Stimulated activated CD4-positive, alpha-beta T cell treated with anti-CD3 and anti-CD28 coated beads, Interleukin-1b, Interleukin-23, amount 100 ng/mL, for 48 hours (primary cell): ENCODE data around the gene TSC22D3.
"Not testable (repeated sequence)": the region's sequence is repeated elsewhere in the genome, so short reads cannot be mapped to it uniquely, and the experiment has no call there.

Experiments used
- DNase-seq: peaks from one replicate; pipeline ENCODE4 v3.0.0-alpha.2; 2020

The TSC22D3 gene

DNA sequence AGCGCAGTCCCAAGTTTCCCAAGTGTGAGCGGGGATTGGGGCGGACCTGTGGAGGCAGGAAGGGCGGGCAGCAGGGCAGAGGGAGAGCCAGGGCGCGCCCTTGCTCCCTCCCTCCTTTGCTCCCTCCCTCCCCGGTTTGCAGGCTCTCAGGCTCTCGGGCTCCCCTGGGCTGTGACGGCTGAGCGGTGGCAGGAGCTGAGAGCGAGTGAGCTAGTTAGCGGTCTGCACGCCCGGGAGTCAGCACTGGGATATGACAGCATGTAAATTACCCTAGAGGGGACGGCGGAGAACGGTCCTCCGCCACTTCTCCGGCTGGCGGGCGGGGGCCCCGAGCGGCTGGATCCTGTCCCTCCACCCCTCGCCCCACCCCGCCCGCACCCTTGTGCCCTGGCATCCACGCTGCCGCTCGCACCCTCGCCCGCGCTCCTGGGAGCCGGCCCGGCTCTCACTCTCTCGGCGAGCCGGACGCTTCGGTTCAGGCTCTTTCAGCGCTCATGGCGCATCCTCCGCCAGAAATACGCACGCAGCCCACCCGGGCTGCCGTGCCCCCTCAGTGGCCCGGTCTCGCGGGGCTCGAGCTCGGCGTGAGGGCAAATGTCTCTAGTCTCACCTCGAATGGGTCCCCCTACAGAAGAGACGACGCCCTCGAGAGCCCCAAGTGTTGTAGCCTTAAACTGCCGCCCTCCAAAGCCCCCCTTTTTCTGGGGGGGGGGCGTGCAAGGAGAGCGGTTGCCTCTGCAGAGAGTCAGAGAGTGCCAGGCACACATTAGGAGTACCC lies at the start of gene TSC22D3:
Gene TSC22D3, minus strand, starts transcription at position 54 of the 778 bp plus-strand sequence. CDS start 368 bp downstream, outside the sequence.
- peak; percentile 65 for DNase-seq

- no peak for DNase-seq
Measured at GRCh38 chrX:107823456-107823855, 47.9 kb upstream of the TSC22D3 start.

- no peak for DNase-seq
Measured at GRCh38 chrX:107823042-107823441, 47.5 kb upstream of the TSC22D3 start.

- no peak for DNase-seq
Measured at GRCh38 chrX:107818900-107819521, 43.4 kb upstream of the TSC22D3 start.

- DNase-seq, result not testable (repeated sequence)
Measured at GRCh38 chrX:107810053-107810452, 34.5 kb upstream of the TSC22D3 start.

- DNase-seq, result no peak
Measured at GRCh38 chrX:107805179-107805578, 29.6 kb upstream of the TSC22D3 start.

GRCh38 chrX:107804427-107804826 lies 28.8 kb upstream of the TSC22D3 start:
- no peak for DNase-seq

DNA sequence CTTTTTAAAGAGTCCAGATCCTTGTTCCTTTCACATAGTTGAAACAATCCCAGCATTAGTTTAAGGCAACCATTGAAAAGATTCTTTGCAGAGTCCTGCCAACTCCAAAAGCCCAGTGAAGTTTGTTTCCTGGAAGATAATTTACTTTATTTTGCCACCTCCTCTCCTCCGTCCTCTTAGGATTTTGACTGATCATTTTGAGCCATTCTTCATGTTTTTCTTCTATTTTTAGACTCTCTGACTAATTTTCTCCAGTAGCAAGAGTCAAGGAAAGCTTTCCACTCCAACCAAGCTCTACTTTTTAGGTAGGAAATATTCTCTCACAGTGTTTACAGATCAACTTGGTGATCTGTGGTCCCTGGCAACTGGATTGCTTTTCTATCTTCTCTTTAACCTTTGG lies 12.2 kb upstream of the TSC22D3 start:
- DNase-seq, result no peak

DNA sequence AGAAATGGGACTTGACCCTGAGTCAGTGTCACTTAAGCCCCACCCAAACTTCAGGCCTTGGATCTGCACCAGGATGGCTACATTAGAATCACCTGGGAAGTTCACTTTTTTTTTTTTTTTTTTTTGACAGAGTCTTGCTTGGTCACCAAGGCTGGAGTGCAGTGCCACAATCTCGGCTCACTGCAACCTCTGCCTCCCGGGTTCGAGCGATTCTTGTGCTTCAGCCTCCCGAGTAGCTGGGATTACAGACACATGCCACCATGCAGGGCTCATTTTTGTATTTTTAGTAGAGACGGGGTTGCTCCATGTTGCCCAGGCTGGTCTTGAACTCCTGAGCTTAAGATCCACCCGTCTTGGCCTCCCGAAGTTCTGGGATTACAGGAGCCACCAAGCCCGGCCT lies 4.9 kb upstream of the TSC22D3 start:
- DNase-seq, result no peak

GRCh38 chrX:107777536-107777832 lies 1.9 kb upstream of the TSC22D3 start, which contains the start of gene NCBP2L:
TSS of gene NCBP2L (plus strand) at chrX:107777733. CDS start at chrX:107794221, 16,488 bp downstream.
- no peak for DNase-seq

- peak; percentile 76 for DNase-seq
Measured at GRCh38 chrX:107776649-107777535, 1.3 kb upstream of the TSC22D3 start.

DNA sequence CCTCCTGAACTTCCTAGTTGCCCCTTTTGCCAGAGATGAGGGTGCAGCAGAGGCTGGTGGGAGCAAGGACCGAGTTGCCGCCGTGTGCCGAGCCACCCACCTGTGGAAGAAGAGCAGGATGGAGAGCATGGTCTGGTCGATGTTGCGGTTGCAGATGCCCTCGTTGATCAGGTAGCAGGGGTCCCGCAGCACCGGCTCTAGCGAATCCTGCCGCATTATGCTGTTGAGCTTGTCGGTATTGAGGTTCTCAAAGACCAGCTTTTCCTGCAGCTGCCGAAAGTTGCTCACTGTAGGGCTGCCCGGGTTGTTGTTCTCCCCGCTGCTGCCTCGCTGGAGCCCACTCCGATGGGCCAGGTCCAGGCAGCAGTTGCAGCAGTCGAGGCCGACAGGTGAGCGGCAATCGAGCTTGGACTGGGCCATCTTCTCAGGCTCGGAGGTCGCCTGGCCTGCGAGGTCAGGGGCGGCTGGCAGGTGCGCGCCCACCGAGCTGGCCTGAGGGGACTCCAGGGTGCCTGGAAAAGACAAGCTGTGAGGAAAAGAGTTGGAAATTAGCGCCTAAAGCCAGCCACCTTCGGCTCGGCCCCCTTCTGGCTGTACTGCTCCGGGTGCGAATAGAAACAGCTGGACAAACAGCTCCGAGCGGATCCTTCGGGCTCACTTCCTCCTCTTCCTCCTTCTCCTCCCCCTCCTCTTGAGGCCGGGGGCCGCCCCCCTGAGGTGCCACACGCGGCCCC lies 420 bp downstream of the TSC22D3 start:
- DNase-seq, result no peak

DNA sequence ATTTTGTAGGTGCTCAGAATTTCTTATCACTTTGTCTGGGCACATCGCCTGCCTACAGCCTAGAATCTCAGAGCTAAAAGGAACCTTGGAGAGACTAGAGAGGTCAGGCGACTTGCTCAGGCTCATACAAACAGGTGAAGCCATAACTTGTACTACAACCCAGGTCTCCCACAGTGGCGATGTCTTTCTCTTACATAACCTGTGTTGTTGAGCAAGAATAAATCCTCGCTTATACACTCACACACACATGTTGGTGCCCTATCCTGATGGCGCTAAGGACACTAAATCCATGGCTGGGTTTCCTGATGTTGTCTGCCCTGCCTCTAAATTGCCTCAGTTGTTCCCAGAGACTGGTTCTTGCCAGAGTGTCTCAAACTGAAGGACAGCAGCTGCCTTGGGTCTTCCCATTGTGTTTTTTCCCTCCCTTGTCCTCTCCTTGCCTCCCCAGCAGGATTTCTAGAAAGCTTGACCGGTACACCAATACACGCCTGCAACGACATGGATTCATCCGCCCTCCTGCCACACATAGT lies 1.6 kb downstream of the TSC22D3 start:
- DNase-seq, result no peak

DNA sequence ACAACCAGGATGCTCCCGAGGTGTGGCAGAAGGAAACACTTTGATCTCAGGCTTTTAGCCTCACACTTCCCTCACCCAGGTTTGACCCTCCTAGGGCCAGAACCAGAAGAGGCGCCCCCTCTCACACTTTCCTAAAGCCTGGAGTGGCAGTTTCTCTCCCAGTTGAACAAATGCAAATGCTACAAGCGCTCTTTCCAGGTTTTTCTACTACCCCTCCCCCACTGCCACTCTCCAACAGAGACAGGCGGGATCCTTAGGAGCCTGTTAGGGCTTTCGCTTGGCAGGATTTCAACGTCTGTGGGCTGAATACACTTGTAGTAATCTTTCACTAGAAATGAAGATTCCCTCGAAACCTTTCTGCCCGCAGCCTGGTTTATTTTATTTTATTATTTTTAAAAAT lies 2.4 kb downstream of the TSC22D3 start:
- no peak for DNase-seq

DNA sequence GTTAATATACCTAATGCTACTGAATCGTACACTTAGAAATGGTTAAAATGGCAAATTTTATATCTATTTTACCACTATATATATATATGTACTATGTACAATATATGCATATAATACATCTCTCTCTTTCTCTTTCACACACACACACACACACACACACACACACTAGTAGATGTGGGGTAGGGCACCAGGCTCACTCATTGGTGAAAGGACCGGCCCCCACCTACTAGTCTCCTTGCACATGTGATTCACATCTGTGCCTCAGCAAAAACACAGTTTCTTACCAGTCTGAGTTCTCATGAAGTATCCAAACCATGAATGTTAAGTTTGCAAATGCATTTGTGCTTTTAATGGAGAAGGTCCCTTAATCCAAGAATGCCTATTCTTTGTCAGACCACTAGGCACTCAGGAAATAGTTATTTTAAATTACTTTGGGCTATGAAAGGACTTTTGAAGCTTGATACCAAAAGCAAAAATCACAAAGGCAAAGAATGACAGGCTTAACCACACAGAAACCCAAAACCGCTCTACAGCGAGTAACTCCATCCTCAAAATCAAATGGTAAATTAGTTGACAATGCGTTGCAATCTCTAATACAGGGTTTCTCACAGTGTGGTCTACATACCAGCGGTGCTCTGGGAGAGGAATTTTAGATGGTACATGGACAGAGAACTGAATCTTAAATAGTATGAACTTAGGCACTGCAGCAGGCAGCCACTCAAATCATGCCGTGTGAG lies 5.8 kb downstream of the TSC22D3 start:
- DNase-seq, result no peak

DNA sequence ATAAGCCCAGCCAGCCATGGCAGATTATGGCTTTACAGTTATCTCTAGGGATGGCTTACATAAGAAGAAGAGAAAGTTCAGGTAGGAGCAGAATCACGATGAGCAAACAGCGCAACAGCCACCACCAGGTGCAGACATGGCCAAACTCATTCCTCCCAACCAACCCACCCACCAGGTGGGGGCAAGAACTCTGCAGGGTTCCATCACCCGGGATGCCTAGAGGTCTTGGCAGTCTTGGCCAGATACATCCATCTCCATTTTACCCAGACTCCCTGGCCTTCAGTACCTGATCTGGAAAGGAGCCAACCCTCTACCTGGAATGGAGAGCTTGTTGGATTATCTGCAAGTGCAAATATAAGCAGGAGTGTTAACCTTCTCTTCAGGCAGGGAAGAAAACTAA lies 7.5 kb downstream of the TSC22D3 start:
- DNase-seq, result no peak

DNA sequence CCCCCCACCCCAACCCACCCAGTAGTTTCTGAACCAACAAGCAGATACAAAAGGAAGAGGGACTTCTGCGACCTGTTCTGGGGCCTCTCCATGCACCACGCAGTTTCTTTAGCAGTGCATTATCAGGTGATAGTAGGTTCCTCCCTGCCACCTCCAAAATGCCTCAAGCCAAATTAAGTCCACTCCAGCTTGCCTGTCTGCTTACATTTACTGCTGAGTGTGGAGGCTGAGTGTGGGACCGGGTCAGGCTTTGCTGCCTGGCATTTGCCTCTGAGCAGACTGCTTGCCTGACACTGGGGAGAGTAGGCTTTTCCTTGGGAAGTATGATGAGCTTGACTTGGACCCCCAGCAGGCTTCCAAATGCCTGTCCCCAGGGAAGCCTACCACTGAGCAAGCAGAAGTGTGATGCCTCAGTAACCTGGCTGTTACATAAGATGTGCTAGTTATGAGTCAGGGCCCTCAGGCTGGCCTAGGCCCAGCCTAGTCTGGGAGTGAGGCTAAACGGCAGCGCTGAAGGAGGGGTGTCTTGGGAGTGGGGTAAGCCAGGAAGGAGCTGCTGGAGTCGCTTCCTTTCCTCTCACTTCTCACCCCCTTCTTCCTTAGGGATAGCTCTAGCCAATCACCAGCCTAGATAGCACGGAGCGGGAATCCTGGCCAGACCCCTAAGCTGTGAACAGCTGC lies 9.0 kb downstream of the TSC22D3 start:
- no peak for DNase-seq

GRCh38 chrX:107764845-107765608 lies 10.6 kb downstream of the TSC22D3 start:
- no peak for DNase-seq

DNA sequence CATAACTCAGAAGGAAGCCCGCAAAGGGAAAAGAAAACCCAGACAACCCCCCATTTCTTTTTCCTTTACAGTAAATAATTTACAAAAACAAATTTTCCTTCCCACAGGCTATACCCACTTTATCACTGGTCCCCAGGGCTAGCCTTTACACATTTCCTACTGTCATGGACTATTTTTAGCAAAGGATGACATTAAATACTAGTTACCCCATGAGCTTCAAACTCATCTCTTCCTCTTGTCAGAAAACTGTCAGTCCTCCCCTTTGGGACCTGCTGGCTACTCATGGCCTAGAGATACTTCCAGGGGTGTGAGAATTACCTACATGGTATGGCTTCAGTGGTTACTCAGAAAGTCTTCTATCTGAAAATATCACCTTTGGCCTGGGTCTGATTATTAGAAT lies 11.9 kb downstream of the TSC22D3 start:
- DNase-seq, result no peak

GRCh38 chrX:107760304-107761077 lies 15.1 kb downstream of the TSC22D3 start:
- no peak for DNase-seq
